Activated T-helper 2 cell treated with anti-CD3 and anti-CD28 coated beads, Interferon-gamma antibody, Interleukin-2, Interleukin-4, amounts not matched to agents 10 μg/mL and 5 μg/mL and 100 μg/mL, durations not matched to agents 14 hours and 24 hours and 36 hours (primary cell): Measurements from ENCODE around the gene IGSF21. TPM values are rescaled to one million over a fixed set of nuclear protein-coding genes. Genes with fewer than 3 reads are reported as not detected.

ENCODE experiments used
- DNase-seq: peaks from one replicate; pipeline ENCODE4 v3.0.0; 2021; ENCODE audit warnings: low spot score
- H3K27ac Mint-ChIP-seq: one replicate; pipeline ENCODE4 v1.8.0; 2021; ENCODE audit warnings: mixed read lengths
- H3K27me3 Mint-ChIP-seq: one replicate; pipeline ENCODE4 v1.8.0; 2021; ENCODE audit warnings: low read depth, mixed read lengths
- H3K36me3 Mint-ChIP-seq: one replicate; pipeline ENCODE4 v1.8.0; 2021; ENCODE audit warnings: low read depth, mixed read lengths
- H3K4me1 Mint-ChIP-seq: one replicate; pipeline ENCODE4 v1.8.0; 2021; ENCODE audit warnings: low read depth, mixed read lengths
- H3K4me3 Mint-ChIP-seq: one replicate; pipeline ENCODE4 v1.8.0; 2021; ENCODE audit warnings: low read depth, mild to moderate bottlenecking, moderate library complexity, mixed read lengths
- H3K9me3 Mint-ChIP-seq: one replicate; pipeline ENCODE4 v1.8.0; 2021; ENCODE audit warnings: mixed read lengths
- intact Hi-C: fragments of 100-400 bp; cut with micrococcal nuclease; formaldehyde crosslinking; loops from one replicate; pipeline ENCODE4 v1.15.1; 2023
- total RNA-seq: library from RNA; stranded (reverse); gene quantifications from 2 replicates; pipeline ENCODE4 v1.2.3, GENCODE V29; 2022

The IGSF21 gene
- total RNA-seq, 1 donor from 2014 or later: not detected

DNA sequence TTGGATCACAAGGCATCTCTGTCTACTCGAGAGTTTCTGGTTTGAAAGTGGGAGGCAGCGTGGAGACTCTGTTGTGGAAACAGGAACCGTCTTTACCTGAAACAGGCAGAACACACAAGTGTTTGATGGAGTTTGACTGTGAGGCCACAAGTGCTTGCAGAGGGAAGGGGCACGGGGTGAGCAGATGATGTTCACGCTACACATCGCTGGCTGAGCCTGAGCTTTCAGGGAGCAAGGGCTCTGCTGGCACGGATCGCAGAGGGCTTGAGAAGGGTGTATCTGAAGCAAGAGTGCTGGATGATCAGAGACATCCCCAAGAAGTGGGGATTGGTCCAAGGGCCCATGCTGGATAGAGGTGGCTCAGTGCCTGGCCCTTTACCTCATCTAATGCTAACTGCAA, 59.3 kb downstream of the IGSF21 start:
- intact Hi-C loops: no loop called here
- H3K27ac Mint-ChIP-seq: no peak overlapping the region
- DNase-seq: no peak
- no peaks in the 10 kb centered on the region for H3K4me1 Mint-ChIP-seq
- H3K27me3 Mint-ChIP-seq: peaks cover 2% of the 10 kb centered on the region
- H3K36me3 Mint-ChIP-seq: no peaks in the 10 kb centered on the region
- no peaks in the 10 kb centered on the region for H3K9me3 Mint-ChIP-seq
- H3K4me3 Mint-ChIP-seq: no peak overlapping the region

- H3K27me3 Mint-ChIP-seq: peaks cover 2% of the 10 kb centered on the region
- intact Hi-C loops: no loop called here
- no peaks in the 10 kb centered on the region for H3K36me3 Mint-ChIP-seq
- no peaks in the 10 kb centered on the region for H3K4me1 Mint-ChIP-seq
- H3K9me3 Mint-ChIP-seq: no peaks in the 10 kb centered on the region
- H3K4me3 Mint-ChIP-seq: no peak overlapping the region
- no peak for DNase-seq
- no peak overlapping the region for H3K27ac Mint-ChIP-seq
Observed at GRCh38 chr1:18170444-18170843, 62.8 kb downstream of the IGSF21 start.

DNA sequence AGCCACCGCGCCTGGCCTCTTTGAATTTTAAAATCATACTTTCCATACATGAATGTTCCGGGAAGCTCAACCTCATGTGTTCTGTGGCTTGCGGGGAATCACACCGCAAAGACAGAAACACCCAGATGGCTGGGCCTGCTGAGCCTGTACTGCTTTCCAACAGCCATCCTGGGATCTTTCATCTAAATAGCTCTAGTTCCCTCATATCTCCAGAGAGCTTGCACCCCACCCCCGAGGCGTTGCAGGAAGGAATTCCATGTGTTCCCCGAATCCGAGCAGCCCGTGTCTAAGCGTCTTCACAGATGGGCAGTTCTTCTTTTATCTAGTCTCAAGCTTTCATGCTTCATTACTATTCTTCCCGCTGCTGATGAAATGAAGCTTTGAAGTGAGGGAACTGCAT, 66.4 kb downstream of the IGSF21 start:
- no peak overlapping the region for H3K27ac Mint-ChIP-seq
- no peak for DNase-seq
- H3K36me3 Mint-ChIP-seq: no peaks in the 10 kb centered on the region
- H3K4me3 Mint-ChIP-seq: no peak overlapping the region
- intact Hi-C loops: no loop called here
- no peaks in the 10 kb centered on the region for H3K4me1 Mint-ChIP-seq
- no peaks in the 10 kb centered on the region for H3K9me3 Mint-ChIP-seq
- peaks cover 11% of the 10 kb centered on the region for H3K27me3 Mint-ChIP-seq

GRCh38 chr1:18175051-18175450, 67.5 kb downstream of the IGSF21 start:
- H3K9me3 Mint-ChIP-seq: no peaks in the 10 kb centered on the region
- H3K36me3 Mint-ChIP-seq: no peaks in the 10 kb centered on the region
- no peak overlapping the region for H3K27ac Mint-ChIP-seq
- intact Hi-C loops: no loop called here
- H3K4me1 Mint-ChIP-seq: no peaks in the 10 kb centered on the region
- DNase-seq: no peak
- H3K27me3 Mint-ChIP-seq: peaks cover 11% of the 10 kb centered on the region
- H3K4me3 Mint-ChIP-seq: no peak overlapping the region

GRCh38 chr1:18175530-18176377, 68.2 kb downstream of the IGSF21 start:
- Mint-ChIP-seq H3K36me3 (no peaks in the 10 kb centered on the region), H3K27me3 (peaks cover 11% of the 10 kb centered on the region), H3K4me1 (no peaks in the 10 kb centered on the region), H3K9me3 (no peaks in the 10 kb centered on the region), H3K27ac (no peak overlapping the region), H3K4me3 (no peak overlapping the region)
- intact Hi-C loops: no loop called here
- DNase-seq: no peak

DNA sequence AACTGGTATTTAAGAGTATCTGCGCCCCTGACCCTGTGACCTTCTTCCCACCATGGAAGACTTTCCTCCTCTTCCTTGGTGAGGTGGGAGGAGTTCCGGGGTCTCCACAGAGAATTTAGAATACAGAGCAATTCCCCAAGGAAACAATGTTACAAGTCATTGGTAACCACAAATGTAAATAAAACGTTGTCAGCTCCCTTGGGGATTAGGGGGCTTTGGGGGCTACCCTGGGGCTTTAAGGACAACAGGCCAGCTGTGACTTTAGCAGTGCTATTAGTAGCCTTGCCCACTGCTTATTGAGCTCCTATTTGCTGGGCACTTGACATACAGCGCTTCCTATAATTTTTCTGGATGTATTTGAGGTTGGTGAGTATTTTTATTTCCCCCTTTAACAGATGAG, 69.0 kb downstream of the IGSF21 start:
- no peak overlapping the region for H3K4me3 Mint-ChIP-seq
- no peaks in the 10 kb centered on the region for H3K4me1 Mint-ChIP-seq

DNA sequence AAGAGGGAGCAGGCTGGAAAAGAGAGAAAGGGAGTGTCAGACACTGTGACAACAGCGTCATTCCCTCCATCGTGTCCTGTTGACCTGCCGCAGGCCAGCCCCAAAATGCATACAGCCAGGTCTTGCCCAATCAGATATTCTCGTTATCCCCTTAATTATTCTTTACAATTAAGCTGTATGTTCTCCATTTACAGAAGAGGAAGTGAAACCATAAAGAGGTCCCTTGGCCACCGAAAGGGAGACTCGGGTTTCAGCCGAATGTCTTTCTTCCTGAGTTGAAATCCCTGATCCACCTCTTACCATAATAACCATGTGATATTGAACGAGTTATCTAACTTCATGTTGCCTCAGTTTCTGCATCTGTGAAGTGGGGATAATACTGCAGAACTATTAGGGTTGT, 70.5 kb downstream of the IGSF21 start:
- no peaks in the 10 kb centered on the region for H3K36me3 Mint-ChIP-seq
- H3K9me3 Mint-ChIP-seq: no peaks in the 10 kb centered on the region
- H3K4me3 Mint-ChIP-seq: no peak overlapping the region
- no peaks in the 10 kb centered on the region for H3K4me1 Mint-ChIP-seq
- peaks cover 11% of the 10 kb centered on the region for H3K27me3 Mint-ChIP-seq
- DNase-seq: no peak
- H3K27ac Mint-ChIP-seq: no peak overlapping the region
- intact Hi-C loops: no loop called here

More for the DNA sequence above, 69.0 kb downstream of the IGSF21 start:
- peaks cover 11% of the 10 kb centered on the region for H3K27me3 Mint-ChIP-seq
- DNase-seq: no peak
- no peaks in the 10 kb centered on the region for H3K9me3 Mint-ChIP-seq
- H3K27ac Mint-ChIP-seq: no peak overlapping the region
- intact Hi-C loops: no loop called here
- H3K36me3 Mint-ChIP-seq: no peaks in the 10 kb centered on the region

DNA sequence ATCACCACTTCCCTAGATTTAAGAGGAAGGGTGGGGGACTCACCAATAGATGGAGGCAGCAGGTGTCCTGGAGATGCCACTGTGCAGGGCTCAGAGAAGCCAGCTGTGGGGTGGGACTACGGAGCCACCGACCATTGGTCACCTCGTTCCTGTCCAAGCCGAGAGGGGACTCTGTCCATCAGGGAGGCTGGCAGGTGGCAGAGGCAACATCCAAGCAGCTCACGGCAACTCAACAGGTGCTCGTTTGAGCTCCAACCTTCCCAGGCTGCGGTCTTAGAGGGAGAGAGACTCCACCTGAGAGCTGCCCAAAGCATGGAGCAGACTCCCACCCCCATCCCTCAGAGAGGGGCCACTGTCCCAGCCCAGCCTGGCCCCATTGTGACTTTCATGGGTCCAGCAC, 71.4 kb downstream of the IGSF21 start:
- Mint-ChIP-seq H3K9me3 (no peaks in the 10 kb centered on the region), H3K4me1 (no peaks in the 10 kb centered on the region), H3K36me3 (no peaks in the 10 kb centered on the region), H3K27me3 (peaks cover 11% of the 10 kb centered on the region), H3K4me3 (no peak overlapping the region), H3K27ac (no peak overlapping the region)
- no peak for DNase-seq
- intact Hi-C loops: no loop called here

DNA sequence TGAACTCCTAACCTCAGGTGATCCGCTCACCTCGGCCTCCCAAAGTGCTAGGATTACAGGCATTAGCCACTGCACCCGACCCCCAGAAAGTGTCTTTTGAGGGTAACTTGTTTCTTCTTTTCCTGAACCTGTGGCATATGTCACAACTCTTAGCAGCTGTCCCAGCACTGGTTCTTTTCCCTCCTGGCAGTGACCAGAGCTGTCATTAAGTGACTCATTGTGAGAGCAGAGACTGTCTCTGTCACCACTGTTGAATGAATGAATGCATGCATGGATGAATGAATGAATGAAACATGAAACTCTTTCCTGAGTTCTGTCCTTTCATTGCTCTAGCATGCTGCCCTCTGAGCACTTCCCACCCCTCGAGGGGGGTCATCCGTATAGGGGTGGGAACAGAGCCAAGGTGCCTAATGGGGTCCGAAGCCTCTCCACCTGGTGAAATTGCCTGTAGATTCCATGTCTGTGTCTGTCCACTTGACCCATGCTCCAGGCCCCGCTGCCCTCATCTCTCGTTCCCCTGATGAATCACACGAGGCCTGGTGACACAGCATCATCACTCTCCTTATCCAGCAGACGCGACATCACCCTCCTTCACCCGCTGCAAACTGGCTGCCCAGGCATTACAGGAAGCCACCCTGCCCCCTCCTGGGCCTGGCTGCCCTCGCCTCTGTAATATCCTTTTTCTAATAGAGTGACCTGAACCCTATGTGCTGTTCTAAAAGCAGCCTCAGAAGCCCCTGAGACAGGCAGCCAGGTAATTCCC, 75.0 kb downstream of the IGSF21 start:
- Mint-ChIP-seq H3K4me3 (no peak overlapping the region), H3K27ac (no peak overlapping the region), H3K4me1 (no peaks in the 10 kb centered on the region), H3K27me3 (peaks cover 3% of the 10 kb centered on the region), H3K36me3 (no peaks in the 10 kb centered on the region), H3K9me3 (no peaks in the 10 kb centered on the region)
- intact Hi-C loops: no loop called here
- DNase-seq: no peak

DNA sequence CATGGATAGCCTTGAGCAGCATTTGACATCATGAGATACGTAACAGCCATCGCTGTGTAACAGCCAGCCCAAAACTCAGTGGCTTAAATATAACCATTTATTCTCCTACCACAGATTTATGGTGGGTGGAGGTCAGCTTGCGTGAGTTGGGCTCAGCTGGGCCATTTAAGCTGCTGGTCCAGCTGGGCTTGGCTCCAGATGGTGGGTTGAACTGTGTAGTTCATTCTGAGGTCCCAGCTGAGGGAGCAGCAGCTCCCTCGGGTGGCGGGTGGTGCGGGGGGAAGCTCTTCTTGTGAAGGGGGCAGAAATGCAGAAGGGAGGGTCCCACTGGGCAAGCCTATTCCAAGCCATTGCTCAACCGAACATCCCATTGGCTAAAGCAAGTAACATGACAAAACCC, 75.9 kb downstream of the IGSF21 start:
- no peaks in the 10 kb centered on the region for H3K4me1 Mint-ChIP-seq
- no peaks in the 10 kb centered on the region for H3K27me3 Mint-ChIP-seq
- H3K27ac Mint-ChIP-seq: no peak overlapping the region
- no peak for DNase-seq
- no peaks in the 10 kb centered on the region for H3K36me3 Mint-ChIP-seq
- intact Hi-C loops: no loop called here
- no peaks in the 10 kb centered on the region for H3K9me3 Mint-ChIP-seq
- no peak overlapping the region for H3K4me3 Mint-ChIP-seq

DNA sequence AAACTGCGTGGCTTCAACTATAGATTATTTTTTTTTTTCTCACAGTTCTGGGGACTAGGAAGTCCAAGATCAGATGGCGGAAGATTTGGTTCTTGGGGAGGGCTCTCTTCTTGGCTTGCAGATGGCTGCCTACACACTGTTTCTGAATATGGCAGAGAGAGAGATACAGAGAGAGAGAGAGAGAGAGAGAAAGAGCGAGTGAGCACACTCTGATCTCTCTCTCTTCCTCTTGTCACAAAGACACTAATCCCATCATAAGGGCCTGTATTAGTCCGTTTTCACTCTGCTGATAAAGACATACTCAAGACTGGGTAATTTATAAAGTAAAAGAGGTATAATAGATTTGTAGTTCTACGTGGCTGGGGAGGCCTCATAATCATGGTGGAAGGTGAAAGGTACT, 79.5 kb downstream of the IGSF21 start:
- Mint-ChIP-seq H3K27me3 (no peaks in the 10 kb centered on the region), H3K4me3 (no peak overlapping the region), H3K4me1 (no peaks in the 10 kb centered on the region), H3K27ac (no peak overlapping the region), H3K9me3 (no peaks in the 10 kb centered on the region), H3K36me3 (no peaks in the 10 kb centered on the region)
- no peak for DNase-seq
- intact Hi-C loops: no loop called here

GRCh38 chr1:18188820-18189517, 81.4 kb downstream of the IGSF21 start:
- Mint-ChIP-seq H3K27ac (no peak overlapping the region), H3K36me3 (no peaks in the 10 kb centered on the region), H3K27me3 (no peaks in the 10 kb centered on the region), H3K4me1 (no peaks in the 10 kb centered on the region), H3K9me3 (no peaks in the 10 kb centered on the region), H3K4me3 (no peak overlapping the region)
- intact Hi-C loops: no loop called here
- DNase-seq: no peak

DNA sequence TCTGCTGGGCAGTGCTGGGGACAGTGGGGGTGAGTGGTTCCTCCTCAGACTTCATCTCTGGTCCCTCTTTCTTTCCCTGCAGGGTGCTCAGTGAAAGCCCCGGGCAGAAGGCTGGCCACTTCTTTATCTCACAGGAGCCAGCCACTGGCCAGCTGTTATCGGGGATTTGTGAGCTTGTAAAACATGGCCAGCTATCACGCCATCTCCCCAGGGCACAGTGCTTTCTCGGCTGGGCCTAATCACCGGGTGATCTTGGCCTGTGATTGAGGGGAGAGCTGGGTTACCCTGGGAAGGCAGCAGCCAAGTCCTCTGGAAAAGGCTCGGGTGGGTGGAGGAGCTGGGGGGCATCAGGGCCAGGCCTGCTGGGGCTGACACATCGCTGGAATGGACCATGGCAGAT, 83.0 kb downstream of the IGSF21 start:
- DNase-seq: no peak
- Mint-ChIP-seq H3K9me3 (no peaks in the 10 kb centered on the region), H3K36me3 (no peaks in the 10 kb centered on the region), H3K4me1 (no peaks in the 10 kb centered on the region), H3K27me3 (peaks cover 3% of the 10 kb centered on the region), H3K27ac (no peak overlapping the region), H3K4me3 (no peak overlapping the region)
- intact Hi-C loops: no loop called here
